ENCODE data around the gene TLN1. TPM values are rescaled to one million over a fixed set of nuclear protein-coding genes. Genes with fewer than 3 reads are reported as not detected.

The TLN1 gene
- total and polyA plus RNA-seq, 8 donors = 64.5 to 141 (median 81.0) TPM

- TF ChIP-seq CTCF (IDR thresholded peaks at IDR 0.05) = no peak
- Histone ChIP-seq H3K4me1 (peaks cover 0 to 4% (median 2%) of the 10 kb centered on the region in 3 donors), H3K4me3 (no peak overlapping the region), H3K27me3 (no peaks in the 10 kb centered on the region), H3K27ac (no peak overlapping the region), H3K36me3 (peaks cover 3 to 78% (median 48%) of the 10 kb centered on the region in 3 donors), H3K9me3 (no peaks in the 10 kb centered on the region)
- no peak for FAIRE-seq
- no peak for ATAC-seq
- no peak for DNase-seq
- intact Hi-C loops (cut with DNase I) = no loop called here
- WGBS, 2 donors = 87 to 90% methylated on average over 6 of the region's 6 CpGs
These were observed 8.2 kb upstream of the TLN1 start for GRCh38 chr9:35740243-35740642.

- no peak for TF ChIP-seq CTCF (IDR thresholded peaks at IDR 0.05)
- Histone ChIP-seq H3K36me3 (peaks cover 3 to 77% (median 48%) of the 10 kb centered on the region in 3 donors), H3K4me3 (no peak overlapping the region), H3K27ac (no peak overlapping the region), H3K9me3 (no peaks in the 10 kb centered on the region), H3K4me1 (peaks cover 0 to 4% (median 4%) of the 10 kb centered on the region in 3 donors), H3K27me3 (no peaks in the 10 kb centered on the region)
- no peak for FAIRE-seq
- DNase-seq = no peak
- intact Hi-C loops (cut with DNase I) = no loop called here
- no peak for ATAC-seq
- WGBS, 2 donors = 83 to 91% methylated on average over 7 of the region's 7 CpGs
These were observed 6.9 kb upstream of the TLN1 start for GRCh38 chr9:35738924-35739323.

GRCh38 chr9:35738186-35738585 is 6.2 kb upstream of the TLN1 start:
- WGBS, 2 donors = 74 to 78% methylated on average over 4 of the region's 4 CpGs
- Histone ChIP-seq H3K27me3 (no peaks in the 10 kb centered on the region), H3K27ac (no peak overlapping the region), H3K4me1 (peaks cover 7 to 12% (median 11%) of the 10 kb centered on the region in 3 donors), H3K9me3 (no peaks in the 10 kb centered on the region), H3K4me3 (no peak overlapping the region), H3K36me3 (peaks cover 3 to 69% (median 48%) of the 10 kb centered on the region in 3 donors)
- no peak for ATAC-seq
- DNase-seq = no peak
- intact Hi-C loops (cut with DNase I) = no loop called here
- FAIRE-seq = no peak
- TF ChIP-seq CTCF (IDR thresholded peaks at IDR 0.05) = no peak

GRCh38 chr9:35737143-35737542 is 5.1 kb upstream of the TLN1 start:
- no peaks in the 10 kb centered on the region for H3K9me3 ChIP-seq
- WGBS, 2 donors = 78 to 81% methylated on average over 7 of the region's 7 CpGs
- no peak for ATAC-seq
- peaks cover 7 to 12% (median 12%) of the 10 kb centered on the region in 3 donors for H3K4me1 ChIP-seq
- no peaks in the 10 kb centered on the region for H3K27me3 ChIP-seq
- peaks cover 3 to 59% (median 41%) of the 10 kb centered on the region in 3 donors for H3K36me3 ChIP-seq
- H3K27ac ChIP-seq = no peak overlapping the region
- FAIRE-seq = no peak
- peak in 1 of 6 donors; percentile 57 for DNase-seq
- intact Hi-C loops (cut with DNase I) = no loop called here
- no peak overlapping the region for H3K4me3 ChIP-seq
- no peak for TF ChIP-seq CTCF (IDR thresholded peaks at IDR 0.05)

GRCh38 chr9:35736201-35736633 is 4.2 kb upstream of the TLN1 start:
- intact Hi-C loops (cut with DNase I) = no loop called here
- H3K36me3 ChIP-seq = peaks cover 3 to 52% (median 38%) of the 10 kb centered on the region in 3 donors
- H3K4me3 ChIP-seq = no peak overlapping the region
- H3K27ac ChIP-seq = no peak overlapping the region
- DNase-seq (peak; percentile 41 to 70 (median 56)), ATAC-seq (peak in 2 of 4 donors; percentile 10 to 18), FAIRE-seq (no peak)
- peaks cover 8 to 12% (median 12%) of the 10 kb centered on the region in 3 donors for H3K4me1 ChIP-seq
- H3K27me3 ChIP-seq = no peaks in the 10 kb centered on the region
- no peaks in the 10 kb centered on the region for H3K9me3 ChIP-seq
- peak; percentile 35 to 59 (median 55) for TF ChIP-seq CTCF (IDR thresholded peaks at IDR 0.05)
- 49 to 52% methylated on average over 5 of the region's 5 CpGs for whole genome bisulfite sequencing, 2 donors
